Bronchial epithelial cell (primary cell): ENCODE data around the gene GRK5. TPM values are rescaled to one million over a fixed set of nuclear protein-coding genes. Genes with fewer than 3 reads are reported as not detected.

Experiments used
- DNase-seq: peaks from one replicate; pipeline ENCODE4 v3.0.0-alpha.2; 2010; ENCODE audit warnings: low read depth
- FAIRE-seq: peaks from 2 replicates; lab custom pipeline; 2011; peaks lifted over from hg19 to GRCh38; lab: Jason Lieb, UNC
- H3K27me3 ChIP-seq: 2 replicates; pipeline ENCODE4 v1.5.1; 2011; ENCODE audit warnings: low read length; ENCODE audit not compliant: control insufficient read depth, insufficient read depth
- H3K36me3 ChIP-seq: 2 replicates; pipeline ENCODE4 v1.5.1; 2011; ENCODE audit warnings: low read length; ENCODE audit not compliant: control insufficient read depth, insufficient read depth
- H3K4me3 ChIP-seq: 2 replicates; pipeline ENCODE4 v1.5.1; 2011; ENCODE audit warnings: mild to moderate bottlenecking, low read depth, low read length, control low read depth
- CTCF ChIP-seq: IDR thresholded peaks from 2 replicates; pipeline ENCODE4 v1.5.1; 2011; ENCODE audit warnings: mild to moderate bottlenecking, moderate library complexity, low read length, control low read depth, inconsistent platforms; ENCODE audit not compliant: insufficient read depth, severe bottlenecking
- total RNA-seq: library from RNA; depleted of rRNA; stranded (reverse); fragments of >200 nt; gene quantifications from 2 replicates; pipeline ENCODE4 v1.2.1, GENCODE V29; 2014

GRK5 gene
- total RNA-seq, 1 donor from 2014 or later = 2.4 TPM

GRCh38 chr10:119278126-119278709 lies 70.8 kb downstream of the GRK5 start:
- DNase-seq = no peak
- Histone ChIP-seq H3K36me3 (no peaks in the 10 kb centered on the region), H3K27me3 (no peaks in the 10 kb centered on the region), H3K4me3 (no peak overlapping the region)
- TF ChIP-seq CTCF = no peak
- no peak for FAIRE-seq

GRCh38 chr10:119279441-119279840 lies 72.1 kb downstream of the GRK5 start:
- DNase-seq (no peak), FAIRE-seq (no peak)
- H3K27me3 ChIP-seq = no peaks in the 10 kb centered on the region
- H3K4me3 ChIP-seq = no peak overlapping the region
- no peaks in the 10 kb centered on the region for H3K36me3 ChIP-seq
- TF ChIP-seq CTCF = no peak

GRCh38 chr10:119281581-119282071 lies 74.3 kb downstream of the GRK5 start:
- no peak for FAIRE-seq
- Histone ChIP-seq H3K36me3 (no peaks in the 10 kb centered on the region), H3K4me3 (no peak overlapping the region), H3K27me3 (no peaks in the 10 kb centered on the region)
- no peak for DNase-seq
- TF ChIP-seq CTCF = no peak

GRCh38 chr10:119282446-119282845 lies 75.1 kb downstream of the GRK5 start:
- Histone ChIP-seq H3K36me3 (no peaks in the 10 kb centered on the region), H3K4me3 (no peak overlapping the region), H3K27me3 (no peaks in the 10 kb centered on the region)
- TF ChIP-seq CTCF = no peak
- no peak for FAIRE-seq
- DNase-seq = no peak

GRCh38 chr10:119283387-119283786 lies 76.0 kb downstream of the GRK5 start:
- no peak for TF ChIP-seq CTCF
- no peak overlapping the region for H3K4me3 ChIP-seq
- FAIRE-seq (no peak), DNase-seq (no peak)
- H3K36me3 ChIP-seq = no peaks in the 10 kb centered on the region
- no peaks in the 10 kb centered on the region for H3K27me3 ChIP-seq

- TF ChIP-seq CTCF = no peak
- H3K4me3 ChIP-seq = no peak overlapping the region
- DNase-seq (no peak), FAIRE-seq (no peak)
- no peaks in the 10 kb centered on the region for H3K27me3 ChIP-seq
- H3K36me3 ChIP-seq = no peaks in the 10 kb centered on the region
Measured at GRCh38 chr10:119283818-119284217, 76.4 kb downstream of the GRK5 start.
